Mesendoderm (in vitro differentiated cells): Measurements from ENCODE around the gene TRPM5.

ENCODE experiments used
- DNase-seq: peaks from one replicate; pipeline ENCODE4 v3.0.0; 2013
- H2AK5ac ChIP-seq: 2 replicates; pipeline ENCODE4 v1.6.1; 2013; ENCODE audit warnings: low read length, inconsistent platforms
- H2BK120ac ChIP-seq: 2 replicates; pipeline ENCODE4 v1.6.1; 2013; ENCODE audit warnings: low read depth, mild to moderate bottlenecking, low read length, moderate library complexity, mixed read lengths
- H2BK15ac ChIP-seq: replicated peaks from 2 replicates; pipeline ENCODE4 v1.6.1; 2013; ENCODE audit warnings: low read depth, mild to moderate bottlenecking, moderate library complexity
- H2BK5ac ChIP-seq: 2 replicates; pipeline ENCODE4 v1.6.1; 2013; ENCODE audit warnings: low read length, inconsistent platforms
- H3K18ac ChIP-seq: 2 replicates; pipeline ENCODE4 v1.6.1; 2013; ENCODE audit warnings: mild to moderate bottlenecking, low read length, mixed read lengths
- H3K23ac ChIP-seq: one replicate; pipeline ENCODE4 v1.6.1; 2013; ENCODE audit warnings: low read length
- H3K27ac ChIP-seq: 2 replicates; pipeline ENCODE4 v1.5.1; 2013; ENCODE audit warnings: low read depth, mild to moderate bottlenecking, inconsistent platforms, low read length, moderate library complexity
- H3K27me3 ChIP-seq: 2 replicates; pipeline ENCODE4 v1.6.1; 2013; ENCODE audit warnings: low read length, control low read depth, mild to moderate bottlenecking, inconsistent platforms; ENCODE audit not compliant: insufficient read depth, poor library complexity
- H3K36me3 ChIP-seq: 2 replicates; pipeline ENCODE4 v1.6.1; 2013; ENCODE audit warnings: low read length, inconsistent platforms; ENCODE audit not compliant: control insufficient read depth, insufficient read depth
- H3K4ac ChIP-seq: one replicate; pipeline ENCODE4 v1.6.1; 2013; ENCODE audit warnings: low read depth, mild to moderate bottlenecking, low read length, moderate library complexity
- H3K4me1 ChIP-seq: 2 replicates; pipeline ENCODE4 v1.6.1; 2013; ENCODE audit warnings: low read depth, low read length, inconsistent platforms; ENCODE audit not compliant: control insufficient read depth
- H3K4me2 ChIP-seq: 2 replicates; pipeline ENCODE4 v1.6.1; 2013; ENCODE audit warnings: low read length
- H3K4me3 ChIP-seq: 2 replicates; pipeline ENCODE4 v1.5.1; 2013; ENCODE audit warnings: mild to moderate bottlenecking, low read length
- H3K56ac ChIP-seq: one replicate; pipeline ENCODE4 v1.6.1; 2013; ENCODE audit warnings: low read length
- H3K79me1 ChIP-seq: 2 replicates; pipeline ENCODE4 v1.6.1; 2013; ENCODE audit warnings: low read length, inconsistent platforms
- H3K79me2 ChIP-seq: 2 replicates; pipeline ENCODE4 v1.6.1; 2013; ENCODE audit warnings: mild to moderate bottlenecking, low read length; ENCODE audit not compliant: control insufficient read depth, insufficient read depth
- H3K9ac ChIP-seq: 2 replicates; pipeline ENCODE4 v1.6.1; 2013; ENCODE audit warnings: low read length, inconsistent platforms
- H4K5ac ChIP-seq: one replicate; pipeline ENCODE4 v1.6.1; 2013; ENCODE audit warnings: low read length
- H4K8ac ChIP-seq: one replicate; pipeline ENCODE4 v1.6.1; 2013; ENCODE audit warnings: low read depth, mild to moderate bottlenecking, control low read depth, low read length, moderate library complexity
- WGBS: extraction: QIAGEN DNeasy Blood & Tissue Kit; methylation state at CpG from one replicate; pipeline ENCODE4 v1.1.7; 2013; ENCODE audit warnings: low lambda C conversion rate, missing lambda C conversion rate; ENCODE audit not compliant: insufficient coverage; ENCODE audit errors: extremely low coverage; 5-methylcytosine and 5-hydroxymethylcytosine counted together

Gene TRPM5

GRCh38 chr11:2396471-2396870, 47.8 kb downstream of the TRPM5 start:
- H4K8ac ChIP-seq = no peak overlapping the region
- H2BK120ac ChIP-seq = no peak overlapping the region
- H3K4me3 ChIP-seq = no peak overlapping the region
- peaks cover 3% of the 10 kb centered on the region for H3K36me3 ChIP-seq
- WGBS = no CpG with 5 or more reads among the region's 26 CpGs
- H4K5ac ChIP-seq = no peak overlapping the region
- H3K9ac ChIP-seq = no peak overlapping the region
- no peak overlapping the region for H3K23ac ChIP-seq
- H3K79me1 ChIP-seq = peaks cover 7% of the 10 kb centered on the region
- no peak overlapping the region for H3K4me2 ChIP-seq
- peaks cover 8% of the 10 kb centered on the region for H3K79me2 ChIP-seq
- no peak overlapping the region for H3K18ac ChIP-seq
- DNase-seq = no peak
- H2BK5ac ChIP-seq = no peak overlapping the region
- H3K27me3 ChIP-seq = no peaks in the 10 kb centered on the region
- H3K4me1 ChIP-seq = peaks cover 4% of the 10 kb centered on the region
- H2AK5ac ChIP-seq = no peak overlapping the region
- H3K4ac ChIP-seq = no peak overlapping the region
- no peak overlapping the region for H3K27ac ChIP-seq
- H2BK15ac ChIP-seq = no peak overlapping the region
- no peak overlapping the region for H3K56ac ChIP-seq

GRCh38 chr11:2395856-2396255, 48.5 kb downstream of the TRPM5 start:
- no peak overlapping the region for H3K9ac ChIP-seq
- peaks cover 3% of the 10 kb centered on the region for H3K36me3 ChIP-seq
- no peak overlapping the region for H3K4me2 ChIP-seq
- no peak overlapping the region for H2AK5ac ChIP-seq
- H3K79me1 ChIP-seq = peaks cover 2% of the 10 kb centered on the region
- no CpG with 5 or more reads among the region's 17 CpGs for WGBS
- H3K4ac ChIP-seq = no peak overlapping the region
- no peak overlapping the region for H3K27ac ChIP-seq
- no peak overlapping the region for H3K18ac ChIP-seq
- no peak overlapping the region for H4K5ac ChIP-seq
- no peaks in the 10 kb centered on the region for H3K27me3 ChIP-seq
- H3K56ac ChIP-seq = no peak overlapping the region
- H3K4me1 ChIP-seq = peaks cover 3% of the 10 kb centered on the region
- peaks cover 8% of the 10 kb centered on the region for H3K79me2 ChIP-seq
- no peak overlapping the region for H3K23ac ChIP-seq
- no peak overlapping the region for H2BK5ac ChIP-seq
- H4K8ac ChIP-seq = no peak overlapping the region
- no peak overlapping the region for H3K4me3 ChIP-seq
- DNase-seq = no peak
- H2BK120ac ChIP-seq = no peak overlapping the region
- no peak overlapping the region for H2BK15ac ChIP-seq

- no peak overlapping the region for H2AK5ac ChIP-seq
- H3K79me2 ChIP-seq = peaks cover 12% of the 10 kb centered on the region
- peaks cover 3% of the 10 kb centered on the region for H3K4me1 ChIP-seq
- H3K9ac ChIP-seq = no peak overlapping the region
- H4K8ac ChIP-seq = no peak overlapping the region
- no peak overlapping the region for H3K4me3 ChIP-seq
- no peak overlapping the region for H3K4ac ChIP-seq
- H3K23ac ChIP-seq = no peak overlapping the region
- H2BK5ac ChIP-seq = no peak overlapping the region
- no peak overlapping the region for H4K5ac ChIP-seq
- H3K27ac ChIP-seq = no peak overlapping the region
- no peak overlapping the region for H2BK120ac ChIP-seq
- no CpG with 5 or more reads among the region's 26 CpGs for WGBS
- no peak overlapping the region for H3K4me2 ChIP-seq
- peaks cover 5% of the 10 kb centered on the region for H3K79me1 ChIP-seq
- H3K36me3 ChIP-seq = peaks cover 3% of the 10 kb centered on the region
- no peaks in the 10 kb centered on the region for H3K27me3 ChIP-seq
- DNase-seq = no peak
- no peak overlapping the region for H3K18ac ChIP-seq
- no peak overlapping the region for H2BK15ac ChIP-seq
- H3K56ac ChIP-seq = no peak overlapping the region
Measured at GRCh38 chr11:2395211-2395730, 49.0 kb downstream of the TRPM5 start.

GRCh38 chr11:2394818-2395105, 49.6 kb downstream of the TRPM5 start:
- H3K18ac ChIP-seq = no peak overlapping the region
- H3K36me3 ChIP-seq = peaks cover 3% of the 10 kb centered on the region
- H3K27me3 ChIP-seq = no peaks in the 10 kb centered on the region
- H4K5ac ChIP-seq = no peak overlapping the region
- H3K79me2 ChIP-seq = peaks cover 17% of the 10 kb centered on the region
- no peak overlapping the region for H3K56ac ChIP-seq
- H3K4ac ChIP-seq = no peak overlapping the region
- H3K4me2 ChIP-seq = no peak overlapping the region
- no peak overlapping the region for H4K8ac ChIP-seq
- H2BK15ac ChIP-seq = no peak overlapping the region
- H3K27ac ChIP-seq = no peak overlapping the region
- no CpG with 5 or more reads among the region's 8 CpGs for WGBS
- H3K4me1 ChIP-seq = peaks cover 3% of the 10 kb centered on the region
- no peak overlapping the region for H3K23ac ChIP-seq
- no peak overlapping the region for H2AK5ac ChIP-seq
- no peak overlapping the region for H2BK120ac ChIP-seq
- DNase-seq = no peak
- H2BK5ac ChIP-seq = no peak overlapping the region
- H3K79me1 ChIP-seq = peaks cover 9% of the 10 kb centered on the region
- H3K4me3 ChIP-seq = no peak overlapping the region
- no peak overlapping the region for H3K9ac ChIP-seq
